NCI-H1105 (cell line): ENCODE measurements around the gene FUCA2.
"Not testable (repeated sequence)": the region's sequence is repeated elsewhere in the genome, so short reads cannot be mapped to it uniquely, and the experiment has no call there.

Experiments used
- DNase-seq: peaks from one replicate; lab custom pipeline; 2025; lab: John Stamatoyannopoulos, UW

The FUCA2 gene

GRCh38 chr6:143496974-143497373, 14.5 kb downstream of the FUCA2 start:
- DNase-seq, result no peak

GRCh38 chr6:143490775-143491174, 20.7 kb downstream of the FUCA2 start:
- no peak for DNase-seq

GRCh38 chr6:143490244-143490643, 21.3 kb downstream of the FUCA2 start:
- no peak for DNase-seq

- no peak for DNase-seq
Measured at GRCh38 chr6:143486752-143487151, 24.8 kb downstream of the FUCA2 start.

GRCh38 chr6:143485967-143486366, 25.6 kb downstream of the FUCA2 start:
- DNase-seq, result no peak

GRCh38 chr6:143482593-143482992, 28.9 kb downstream of the FUCA2 start:
- DNase-seq, result no peak

GRCh38 chr6:143478479-143479062, 32.9 kb downstream of the FUCA2 start:
- DNase-seq, result no peak

GRCh38 chr6:143476545-143476944, 35.0 kb downstream of the FUCA2 start:
- DNase-seq, result no peak

GRCh38 chr6:143471822-143472221, 39.7 kb downstream of the FUCA2 start:
- no peak for DNase-seq

GRCh38 chr6:143468823-143469222, 42.7 kb downstream of the FUCA2 start:
- not testable (repeated sequence) for DNase-seq

- DNase-seq, result no peak
Measured at GRCh38 chr6:143468026-143468425, 43.5 kb downstream of the FUCA2 start.

- no peak for DNase-seq
Measured at GRCh38 chr6:143465546-143465945, 46.0 kb downstream of the FUCA2 start.

GRCh38 chr6:143457563-143458359, 53.8 kb downstream of the FUCA2 start:
- no peak for DNase-seq

- no peak for DNase-seq
Measured at GRCh38 chr6:143451531-143451930, 60.0 kb downstream of the FUCA2 start.

GRCh38 chr6:143450453-143451371, 60.8 kb downstream of the FUCA2 start, which contains the start of the genes ADAT2 and PEX3:
Gene ADAT2 (minus strand): TSS chr6:143450695. CDS start chr6:143450658, 37 bp downstream.
Gene PEX3 (plus strand): TSS chr6:143450805. CDS start chr6:143451043, 238 bp downstream.
- DNase-seq, result peak; percentile 92

- DNase-seq, result no peak
Measured at GRCh38 chr6:143449714-143450452, 61.6 kb downstream of the FUCA2 start.

- no peak for DNase-seq
Measured at GRCh38 chr6:143449082-143449713, 62.3 kb downstream of the FUCA2 start.

GRCh38 chr6:143447865-143448264, 63.7 kb downstream of the FUCA2 start:
- DNase-seq, result not testable (repeated sequence)
